HG03064 (cell line): ENCODE results near the gene RELN.
"Not testable (repeated sequence)": the region's sequence is repeated elsewhere in the genome, so short reads cannot be mapped to it uniquely, and the experiment has no call there.

Experiments used
- ATAC-seq: cut with Tn5 transposase; IDR thresholded peaks from one replicate; pipeline ENCODE4 v1.9.1; 2021; ENCODE audit warnings: low read depth; ENCODE audit not compliant: unreplicated experiment

Gene RELN

DNA sequence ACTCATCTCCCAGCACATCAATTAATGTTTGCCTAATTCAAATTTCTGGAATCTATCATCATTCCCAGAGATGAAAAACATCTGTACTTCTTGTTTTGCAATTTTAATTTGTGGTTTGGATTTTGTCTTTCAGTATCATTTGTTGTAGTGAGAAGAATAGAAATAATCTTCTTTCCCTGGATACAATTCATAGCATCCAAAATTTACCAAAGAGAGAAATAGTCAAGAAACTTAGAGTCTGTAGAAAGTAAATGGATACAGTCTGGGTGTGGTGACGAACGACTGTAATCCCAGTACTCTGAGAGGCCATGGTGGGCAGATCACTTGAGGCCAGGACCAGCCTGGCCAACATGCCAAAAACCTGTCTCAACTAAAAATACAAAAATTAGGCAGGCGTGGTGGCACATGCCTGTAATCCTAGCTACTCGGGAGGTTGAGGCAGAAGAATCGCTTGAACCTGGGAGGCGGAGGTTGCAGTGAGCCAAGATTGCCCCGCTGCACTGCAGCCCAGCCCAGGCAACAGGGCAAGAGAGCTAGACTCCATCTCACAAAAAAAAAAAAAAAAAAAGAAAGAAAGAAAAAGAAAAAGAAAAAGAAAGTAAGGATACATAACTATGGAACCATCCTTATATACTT, 193.0 kb downstream of the RELN start:
- ATAC-seq, result no peak

DNA sequence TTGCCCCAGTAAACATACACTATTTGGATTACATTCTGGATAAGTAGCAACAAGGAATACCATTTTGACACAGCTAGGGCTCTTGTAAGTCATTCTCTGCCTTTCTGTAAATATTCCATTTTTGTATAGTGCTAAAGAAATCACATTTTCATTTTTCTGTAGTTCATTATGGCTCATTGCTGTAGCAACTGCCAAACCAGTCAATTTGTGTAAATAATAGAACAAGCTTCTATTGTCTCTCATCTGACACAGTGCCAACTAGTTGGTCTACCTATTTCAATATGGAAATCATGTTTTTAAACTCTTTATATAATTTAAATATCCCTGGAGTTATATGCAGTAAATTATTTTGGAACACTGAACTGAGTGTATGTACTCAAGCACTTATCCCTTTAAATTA, 193.7 kb downstream of the RELN start:
- ATAC-seq, result no peak

DNA sequence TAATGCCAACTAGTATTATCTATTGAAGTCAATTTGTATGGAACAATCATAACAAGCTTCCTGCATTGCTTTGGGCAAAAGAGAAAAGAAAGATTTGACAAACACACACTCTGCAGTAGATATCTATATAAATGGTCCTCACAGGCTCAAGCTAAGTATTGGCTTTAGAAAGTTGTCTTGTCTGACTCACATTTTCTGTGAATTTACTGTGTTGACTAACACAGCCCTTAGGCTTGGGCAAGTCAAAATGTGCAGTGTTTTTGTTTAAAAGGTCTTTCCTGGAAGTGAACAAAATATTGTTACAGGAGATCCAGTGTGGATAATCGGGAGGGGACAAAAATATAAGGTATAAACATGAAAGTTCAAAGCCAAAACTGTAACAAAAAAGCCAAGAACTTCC, 194.4 kb downstream of the RELN start:
- ATAC-seq, result no peak

DNA sequence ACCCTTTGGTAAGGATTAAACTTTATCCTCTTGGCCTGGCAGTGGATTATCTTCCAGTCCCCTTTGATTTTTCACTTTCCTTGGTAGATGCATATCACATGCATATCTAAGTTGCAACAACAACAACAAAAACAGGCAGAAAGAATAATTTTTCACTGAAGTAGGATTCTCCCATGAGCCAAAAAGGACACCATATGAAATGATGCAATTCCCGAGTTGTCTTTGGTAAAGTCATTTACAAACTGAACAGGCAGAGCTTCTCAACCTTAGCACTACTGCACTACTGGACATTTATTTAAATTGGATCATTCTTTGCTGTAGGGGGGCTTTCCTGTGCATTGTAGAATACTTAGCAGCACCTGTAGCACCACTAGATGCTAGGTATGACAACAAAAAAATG, 195.0 kb downstream of the RELN start:
- ATAC-seq, result no peak

DNA sequence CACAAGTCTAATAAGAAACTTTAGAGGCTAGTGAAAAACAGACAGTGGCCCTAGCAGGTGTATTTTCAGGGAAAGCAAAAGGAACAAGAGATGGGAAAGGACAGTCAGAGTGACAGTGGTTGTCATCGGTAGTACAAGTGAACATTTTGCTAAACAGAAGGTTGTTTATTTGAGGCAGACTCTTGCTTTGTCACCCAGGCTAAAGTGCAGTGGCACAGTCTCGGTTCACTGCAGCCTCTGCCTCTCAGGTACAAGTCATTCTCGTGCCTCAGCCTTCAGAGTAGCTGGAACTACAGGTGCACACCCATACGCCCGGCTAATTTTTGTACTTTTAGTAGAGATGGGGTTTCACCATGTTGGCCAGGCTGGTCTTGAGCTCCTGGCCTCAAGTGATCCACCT, 195.8 kb downstream of the RELN start:
- ATAC-seq, result no peak

DNA sequence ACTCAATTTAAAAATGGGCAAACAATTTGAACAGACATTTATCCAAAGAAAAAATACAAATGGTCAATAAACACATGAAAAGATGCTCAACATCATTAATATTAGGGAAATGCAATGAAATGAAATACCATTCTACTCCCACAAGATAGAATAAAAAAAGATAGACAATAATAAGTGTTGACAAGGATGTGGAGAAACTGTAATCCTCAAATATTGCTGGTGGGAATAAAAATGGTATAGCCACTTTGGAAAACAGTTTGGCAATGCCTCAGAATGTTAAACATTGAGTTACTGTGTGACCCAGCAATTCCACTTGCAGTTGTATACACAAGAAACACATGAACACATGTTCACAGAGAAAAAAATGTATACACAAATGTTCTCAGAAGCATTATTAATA, 197.6 kb downstream of the RELN start:
- ATAC-seq, result no peak

DNA sequence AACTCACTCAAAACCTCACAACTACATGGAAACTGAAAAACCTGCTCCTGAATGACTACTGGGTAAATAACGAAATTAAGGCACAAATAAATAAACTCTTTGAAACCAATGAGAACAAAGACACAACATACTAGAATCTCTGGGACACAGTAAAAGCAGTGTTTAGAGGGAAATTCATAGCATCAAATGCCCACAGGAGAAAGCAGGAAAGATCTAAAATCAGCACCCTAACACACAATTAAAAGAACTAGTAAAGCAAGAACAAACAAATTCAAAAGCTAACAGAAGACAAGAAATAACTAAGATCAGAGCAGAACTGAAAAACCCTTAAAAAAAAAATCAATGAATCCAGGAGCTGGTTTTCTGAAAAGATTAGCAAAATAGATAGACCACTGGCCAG, 202.4 kb downstream of the RELN start:
- ATAC-seq, result not testable (repeated sequence)

DNA sequence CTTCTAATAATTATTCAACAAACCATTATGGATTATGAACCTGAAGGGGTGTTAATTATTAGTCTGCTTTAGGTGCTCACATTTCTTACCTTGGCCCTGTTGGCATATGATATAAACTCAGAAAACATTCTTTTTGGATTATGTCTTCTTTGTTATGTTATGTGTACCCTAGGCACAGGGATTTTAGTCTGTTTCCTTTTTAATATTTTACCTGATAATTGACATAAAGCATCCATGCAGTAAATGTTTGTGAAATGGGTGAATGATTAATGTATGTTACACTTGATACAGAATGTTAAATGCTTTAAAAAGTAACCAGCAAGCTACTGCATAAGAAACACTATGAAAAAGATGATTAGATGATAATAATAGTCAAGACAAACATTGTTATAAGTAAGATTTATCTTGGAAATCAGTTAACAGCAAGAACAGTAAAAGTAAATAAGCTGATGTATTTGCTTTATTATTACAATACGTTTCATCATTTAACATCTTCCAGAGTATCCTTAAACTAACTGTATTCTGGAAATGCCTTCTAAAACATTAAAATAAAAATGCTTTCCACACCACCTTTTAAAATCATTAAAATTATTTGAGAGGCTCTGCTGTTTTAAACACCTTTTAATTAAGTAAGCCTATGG, 204.7 kb downstream of the RELN start:
- ATAC-seq, result no peak

DNA sequence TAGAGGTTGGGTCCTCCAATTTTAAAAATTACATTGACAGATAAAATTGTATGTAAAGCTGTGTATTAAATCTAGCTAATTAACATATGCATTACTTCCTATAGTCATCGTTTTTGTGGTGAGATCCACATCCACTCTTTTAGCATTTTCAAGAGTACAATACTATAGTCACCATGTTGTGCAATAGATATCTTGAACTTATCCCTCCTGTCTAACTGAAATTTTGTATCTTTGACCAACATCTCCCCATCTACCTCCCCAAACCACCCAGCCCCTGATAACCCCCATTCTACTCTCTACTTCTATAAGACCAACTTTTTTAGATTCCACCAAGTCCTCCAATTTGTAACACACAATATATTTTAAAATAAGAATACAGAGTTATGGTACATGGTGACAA, 208.0 kb downstream of the RELN start:
- no peak for ATAC-seq

DNA sequence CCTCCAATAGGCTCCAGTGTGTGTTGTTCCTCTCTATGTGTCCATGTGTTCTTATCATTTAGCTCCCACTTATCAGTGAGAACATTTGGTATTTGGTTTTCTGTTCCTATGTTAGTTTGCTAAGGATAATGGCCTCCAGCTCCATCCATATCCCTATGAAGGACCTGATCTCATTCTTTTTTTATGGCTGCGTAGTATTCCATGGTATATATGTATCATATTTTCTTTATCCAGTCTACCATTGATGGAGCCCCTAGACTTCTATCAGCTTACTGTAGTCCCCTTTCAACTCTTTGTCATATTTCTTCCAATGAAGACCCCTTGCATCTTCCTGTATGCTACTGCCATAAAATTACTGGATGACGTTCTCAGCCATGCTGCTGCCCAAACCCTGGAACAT, 208.9 kb downstream of the RELN start:
- not testable (repeated sequence) for ATAC-seq

DNA sequence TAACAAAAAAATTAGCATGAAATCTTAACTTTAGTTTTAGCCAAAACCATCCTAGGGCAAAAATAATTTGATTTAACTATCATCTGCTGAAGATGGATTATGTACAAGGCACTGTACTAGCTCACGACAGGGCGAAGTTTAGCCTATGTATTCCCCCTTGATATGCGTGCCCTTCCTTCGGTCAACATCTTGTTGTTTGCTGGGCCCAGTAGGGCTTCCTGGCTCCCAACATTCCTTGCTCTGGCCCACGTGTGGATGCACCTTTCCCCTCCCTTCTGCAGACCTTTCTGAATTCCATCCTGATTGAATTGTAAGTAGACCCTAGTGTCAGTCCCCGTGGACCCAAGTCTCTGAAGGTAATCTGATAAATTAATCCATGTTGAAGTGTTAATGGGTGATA, 212.0 kb downstream of the RELN start:
- no peak for ATAC-seq

DNA sequence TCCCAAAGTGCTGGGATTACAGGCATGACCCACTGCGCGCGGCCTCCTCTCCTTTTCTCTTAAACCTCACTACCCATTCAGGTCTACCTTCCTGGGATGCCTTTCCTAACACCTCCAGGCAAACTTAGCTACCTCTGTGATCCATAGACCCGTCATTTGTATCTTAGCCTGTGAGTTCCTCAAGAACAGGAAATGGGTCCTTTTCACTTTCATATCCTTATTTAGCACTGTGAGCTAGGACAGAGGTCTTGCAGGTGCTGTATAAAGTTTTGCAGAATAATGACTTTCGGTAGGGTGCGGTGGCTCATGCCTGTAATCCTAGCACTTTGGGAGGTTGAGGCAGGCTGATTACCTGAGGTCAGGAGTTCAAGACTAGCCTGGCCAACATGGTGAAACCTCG, 215.7 kb downstream of the RELN start:
- ATAC-seq, result no peak

DNA sequence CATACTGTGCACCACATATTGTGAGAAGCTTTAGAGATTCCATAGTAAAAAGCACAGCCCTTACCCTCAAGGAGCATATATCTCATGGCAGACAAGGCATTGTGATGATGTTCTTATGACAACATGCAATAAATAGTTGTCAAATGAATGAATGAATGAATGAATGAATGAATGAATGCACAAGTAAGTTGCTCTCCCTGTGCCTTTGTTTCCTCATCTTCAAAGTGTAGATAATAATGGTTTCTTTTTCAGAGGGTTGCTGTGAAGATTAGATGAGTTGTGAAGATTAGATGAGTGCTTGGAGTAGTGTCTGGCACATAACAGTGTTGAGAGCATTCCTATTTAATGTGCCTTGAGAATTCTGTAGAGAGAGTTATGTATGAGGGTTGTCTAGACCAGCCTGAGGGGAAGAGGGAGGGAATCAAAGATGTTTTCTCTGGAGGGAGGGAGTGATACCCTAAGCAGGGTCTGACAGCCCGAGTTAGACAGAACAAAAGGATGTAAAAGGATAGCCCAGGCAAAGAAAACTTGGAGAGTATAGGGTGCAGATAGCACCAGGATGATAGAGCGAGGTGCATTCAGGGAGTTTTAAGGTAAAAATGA, 217.2 kb downstream of the RELN start:
- no peak for ATAC-seq

DNA sequence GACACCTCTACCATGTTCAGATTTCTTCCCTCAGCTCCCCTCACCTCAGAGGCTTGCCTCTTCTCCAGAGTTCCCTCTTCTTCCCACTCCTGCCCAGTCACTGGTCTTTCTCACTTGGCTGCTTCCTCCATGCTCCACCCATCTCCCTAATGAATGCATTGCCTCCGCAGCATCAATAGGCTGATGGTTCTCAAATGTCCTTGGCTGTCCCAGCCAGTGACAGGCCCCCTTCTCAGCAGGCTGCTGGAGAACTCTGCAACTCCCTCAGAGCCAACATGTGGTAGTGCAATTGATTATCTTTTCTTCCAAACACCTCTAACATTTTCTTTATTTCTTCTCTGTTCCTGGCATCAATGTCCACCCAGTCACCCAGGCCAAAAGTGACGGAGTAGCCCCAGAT, 218.2 kb downstream of the RELN start:
- ATAC-seq, result no peak

DNA sequence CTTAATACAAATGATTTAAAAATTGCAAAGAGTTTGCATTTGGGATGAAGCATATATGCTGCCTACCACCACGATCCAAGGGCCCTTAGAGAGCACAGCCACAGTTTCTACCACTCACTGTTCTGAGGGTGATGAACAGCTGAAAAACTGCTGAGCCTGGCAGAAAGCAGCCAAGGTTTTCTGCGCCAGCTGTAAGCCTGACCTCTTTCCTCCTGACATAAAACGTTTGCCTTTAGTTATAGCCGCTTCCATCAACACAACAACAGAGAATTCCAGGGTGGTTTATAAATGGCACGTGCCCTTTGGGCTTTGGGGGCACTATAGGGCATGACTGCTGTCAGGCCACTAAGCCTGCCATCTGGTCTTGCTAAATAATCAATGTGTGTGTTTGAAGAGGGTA, 222.8 kb downstream of the RELN start:
- no peak for ATAC-seq

DNA sequence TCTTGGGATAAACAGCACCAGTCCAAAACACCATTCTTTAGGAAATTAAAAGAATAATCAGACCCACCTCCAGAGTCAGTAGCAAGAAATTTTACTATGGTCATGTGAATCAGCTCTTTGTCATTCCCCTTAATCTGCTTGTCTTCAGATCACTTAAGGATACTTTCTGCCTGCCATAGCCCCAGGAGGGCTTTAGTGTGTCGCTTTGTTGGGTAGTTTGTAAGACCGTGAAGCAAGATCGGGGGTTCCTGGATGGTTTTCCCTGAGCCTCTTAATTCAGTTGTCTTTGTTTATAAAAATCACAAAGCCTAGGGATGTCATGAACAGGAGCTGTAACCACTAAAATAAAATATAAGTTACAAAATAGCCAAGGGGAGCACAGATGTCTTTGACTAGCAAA, 223.6 kb downstream of the RELN start:
- ATAC-seq, result no peak

DNA sequence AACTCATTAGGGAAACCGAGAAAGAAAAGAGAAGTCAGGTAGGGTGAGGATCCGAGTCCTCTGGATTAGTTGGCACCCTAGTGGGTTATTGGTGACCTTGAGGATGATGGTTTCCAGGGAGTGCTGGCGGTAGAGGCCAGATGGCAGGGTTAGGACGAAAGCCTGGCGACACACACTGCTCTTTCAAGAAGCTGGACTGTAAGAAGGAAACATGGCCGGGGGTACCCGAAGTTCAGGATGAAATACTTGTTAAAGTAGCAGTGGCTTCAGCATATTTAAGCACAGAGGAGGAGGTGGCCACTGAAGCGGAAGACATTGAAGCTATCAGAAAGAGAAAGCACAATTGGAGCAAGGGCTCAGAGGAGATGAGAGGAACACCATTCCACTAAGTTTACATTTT, 224.6 kb downstream of the RELN start:
- no peak for ATAC-seq

DNA sequence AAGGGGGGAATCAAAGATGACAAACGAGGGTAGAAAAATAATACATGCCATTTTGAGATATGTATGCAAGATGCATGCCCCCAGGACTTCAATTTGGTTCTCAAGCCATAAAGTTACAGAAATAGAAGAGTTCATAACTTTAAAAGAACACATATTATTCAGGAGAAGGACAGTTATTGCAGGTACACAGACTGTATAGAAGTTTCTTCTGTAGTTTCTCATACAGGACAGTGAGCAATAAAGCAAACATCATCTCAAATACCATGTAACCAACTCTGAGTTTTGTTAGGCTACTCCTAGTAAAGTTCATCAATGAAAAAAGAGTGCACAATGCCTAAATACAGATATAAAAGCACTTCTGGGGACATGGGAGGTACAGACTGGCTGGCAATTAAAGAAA, 226.6 kb downstream of the RELN start:
- no peak for ATAC-seq

DNA sequence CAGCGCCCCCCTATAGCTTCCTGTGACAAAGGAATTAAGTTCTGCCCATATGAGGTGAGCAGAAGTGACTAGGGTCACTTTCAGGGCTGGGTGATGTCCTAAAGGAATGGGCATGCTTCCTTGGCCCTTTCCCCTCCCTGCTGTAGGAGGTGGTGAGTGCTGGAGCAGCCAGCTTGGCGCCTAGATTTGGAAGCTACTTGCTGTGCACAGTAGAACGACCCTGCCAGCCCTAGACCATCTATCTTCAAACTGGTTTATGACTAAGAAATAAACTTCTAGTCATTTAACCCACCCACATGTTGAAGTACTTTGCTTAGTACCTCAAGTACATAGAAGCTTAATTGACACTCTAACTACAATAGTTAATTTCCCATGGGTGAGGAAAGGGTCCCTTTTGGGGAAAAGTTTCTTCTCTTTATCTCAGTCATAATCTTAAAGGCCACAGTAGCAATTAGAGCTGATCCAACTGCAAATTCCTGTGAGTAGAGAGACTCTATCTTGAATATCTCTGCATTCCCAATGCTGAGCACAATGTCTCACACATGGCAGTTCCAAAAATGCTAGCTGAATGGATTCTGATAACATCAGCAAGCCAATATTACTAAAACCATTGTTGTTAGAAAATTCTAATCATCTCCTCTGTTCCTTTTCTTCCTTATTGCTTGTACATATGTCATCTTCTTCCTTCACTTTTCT, 227.2 kb downstream of the RELN start:
- ATAC-seq, result no peak

DNA sequence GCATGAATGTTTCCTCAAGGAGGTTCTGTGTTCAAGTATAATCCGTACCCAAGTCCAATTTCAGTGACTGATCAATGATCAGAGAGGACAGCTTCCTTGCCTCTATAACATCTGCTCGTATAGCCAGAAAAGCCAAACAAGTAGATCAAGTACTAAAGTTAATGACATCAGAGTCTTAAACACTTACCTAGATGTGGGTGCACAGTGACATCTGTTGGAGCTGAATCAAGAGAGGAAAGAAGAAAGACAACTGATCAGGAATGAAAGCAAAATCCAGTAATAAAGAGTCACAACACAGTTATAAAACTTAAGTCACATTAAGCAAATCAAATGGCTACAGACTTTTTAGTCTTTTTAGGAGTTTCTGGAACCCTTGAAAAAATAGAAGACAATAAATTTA, 236.5 kb downstream of the RELN start:
- ATAC-seq, result no peak

DNA sequence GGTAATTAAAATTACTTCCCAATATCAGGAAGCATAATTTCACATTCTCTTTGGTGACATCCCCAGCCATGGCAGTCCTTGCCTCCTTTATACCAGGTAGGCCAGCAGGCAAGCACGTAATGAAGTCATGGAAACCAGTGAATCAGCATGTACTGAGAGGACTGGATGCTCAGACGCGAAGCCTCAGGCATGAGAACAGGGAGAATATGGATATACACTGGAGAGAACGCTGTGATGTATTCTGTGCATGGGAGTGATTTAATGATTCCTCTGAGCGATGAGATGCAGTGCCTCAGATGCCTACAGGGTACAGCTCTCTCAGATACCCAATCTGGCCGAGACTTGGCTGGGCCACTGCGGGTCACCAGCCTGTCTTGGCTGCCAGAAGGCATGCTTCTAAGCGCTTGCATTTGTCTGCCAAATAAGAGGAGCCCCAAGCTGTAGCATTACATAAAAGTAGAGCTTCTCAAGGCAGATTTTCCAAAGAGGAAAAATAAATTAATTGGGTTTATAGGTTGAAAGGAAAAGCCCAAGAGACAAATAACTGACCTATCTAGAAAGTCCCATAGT, 238.1 kb downstream of the RELN start:
- no peak for ATAC-seq
